PC-3 (cell line): ENCODE measurements around the gene TCEANC2.

Experiments
- CTCF ChIP-seq: fragments of 300-600 bp; sonication (generic); conservative IDR thresholded peaks from 2 replicates; pipeline ENCODE4 v1.5.1; 2017; ENCODE audit warnings: antibody characterized with exemption, low read depth, mild to moderate bottlenecking, low read length
- EZH2 ChIP-seq: fragments of 300-600 bp; sonication (generic); IDR thresholded peaks from one replicate; pipeline ENCODE4 v1.6.1; 2017; ENCODE audit warnings: antibody characterized with exemption, mild to moderate bottlenecking, low read length; ENCODE audit not compliant: unreplicated experiment
- EZH2phosphoT487 ChIP-seq: fragments of 300-600 bp; sonication (generic); IDR thresholded peaks from 2 replicates; pipeline ENCODE4 v1.6.1; 2018; ENCODE audit warnings: mild to moderate bottlenecking, antibody characterized with exemption, low read length, borderline replicate concordance

DNA sequence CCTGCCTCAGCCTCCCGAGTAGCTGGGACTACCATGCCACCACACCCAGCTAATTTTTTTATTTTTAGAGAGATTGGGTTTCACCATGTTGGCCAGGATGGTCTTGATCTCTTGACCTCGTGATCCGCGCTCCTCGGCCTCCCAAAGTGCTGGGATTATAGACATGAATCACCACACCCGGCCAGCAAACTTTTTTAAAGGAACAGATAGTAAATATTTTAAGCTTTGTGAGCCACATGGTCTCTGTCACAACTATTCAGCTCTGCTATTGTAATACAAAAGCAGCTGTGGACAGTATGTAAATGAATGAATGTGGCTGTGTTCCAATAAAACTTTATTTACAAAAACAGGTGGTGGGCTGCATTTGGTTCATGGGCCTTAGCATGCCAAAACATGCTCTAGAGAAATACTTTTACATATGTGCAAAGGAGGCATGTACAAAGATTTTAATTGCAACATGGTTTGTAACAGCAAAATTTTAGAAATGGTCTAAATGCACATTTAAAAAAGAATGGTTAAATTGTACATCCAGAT is 52.4 kb downstream of the TCEANC2 start:
- TF ChIP-seq CTCF (no peak), EZH2phosphoT487 (no peak), EZH2 (no peak)
